ENCODE results near the gene LRRC36. TPM values are rescaled to one million over a fixed set of nuclear protein-coding genes. Genes with fewer than 3 reads are reported as not detected.

LRRC36 gene
- total and polyA plus RNA-seq, 2 of the 13 experiments (the other 11 are each of a cell fraction or from before 2014, with no cell fraction given) = 0.12 to 0.15 TPM

GRCh38 chr16:67425061-67425460 lies 98.4 kb downstream of the LRRC36 start (continued):
- no peak for TF ChIP-seq ZNF784 (CRISPR knock-in tag; IDR thresholded peaks at IDR 0.05; ENCODE audit: borderline replicate concordance)
- TF ChIP-seq CREM (IDR thresholded peaks at IDR 0.05) = no peak
- no peak for TF ChIP-seq CREM (CRISPR knock-in tag; IDR thresholded peaks at IDR 0.05)
- TF ChIP-seq, protein P1, sequence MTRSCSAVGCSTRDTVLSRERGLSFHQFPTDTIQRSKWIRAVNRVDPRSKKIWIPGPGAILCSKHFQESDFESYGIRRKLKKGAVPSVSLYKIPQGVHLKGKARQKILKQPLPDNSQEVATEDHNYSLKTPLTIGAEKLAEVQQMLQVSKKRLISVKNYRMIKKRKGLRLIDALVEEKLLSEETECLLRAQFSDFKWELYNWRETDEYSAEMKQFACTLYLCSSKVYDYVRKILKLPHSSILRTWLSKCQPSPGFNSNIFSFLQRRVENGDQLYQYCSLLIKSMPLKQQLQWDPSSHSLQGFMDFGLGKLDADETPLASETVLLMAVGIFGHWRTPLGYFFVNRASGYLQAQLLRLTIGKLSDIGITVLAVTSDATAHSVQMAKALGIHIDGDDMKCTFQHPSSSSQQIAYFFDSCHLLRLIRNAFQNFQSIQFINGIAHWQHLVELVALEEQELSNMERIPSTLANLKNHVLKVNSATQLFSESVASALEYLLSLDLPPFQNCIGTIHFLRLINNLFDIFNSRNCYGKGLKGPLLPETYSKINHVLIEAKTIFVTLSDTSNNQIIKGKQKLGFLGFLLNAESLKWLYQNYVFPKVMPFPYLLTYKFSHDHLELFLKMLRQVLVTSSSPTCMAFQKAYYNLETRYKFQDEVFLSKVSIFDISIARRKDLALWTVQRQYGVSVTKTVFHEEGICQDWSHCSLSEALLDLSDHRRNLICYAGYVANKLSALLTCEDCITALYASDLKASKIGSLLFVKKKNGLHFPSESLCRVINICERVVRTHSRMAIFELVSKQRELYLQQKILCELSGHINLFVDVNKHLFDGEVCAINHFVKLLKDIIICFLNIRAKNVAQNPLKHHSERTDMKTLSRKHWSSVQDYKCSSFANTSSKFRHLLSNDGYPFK (CRISPR knock-in tag; IDR thresholded peaks at IDR 0.05; ENCODE audit: borderline replicate concordance) = no peak
- TF ChIP-seq KMT2B (CRISPR knock-in tag; IDR thresholded peaks at IDR 0.05) = no peak
- TF ChIP-seq ZNF260 (CRISPR knock-in tag; IDR thresholded peaks at IDR 0.05; ENCODE audit: borderline replicate concordance, low read depth) = no peak
- no peak for TF ChIP-seq CHCHD3 (CRISPR knock-in tag; IDR thresholded peaks at IDR 0.05)
- TF ChIP-seq ZBTB14 (CRISPR knock-in tag; IDR thresholded peaks at IDR 0.05) = no peak

GRCh38 chr16:67425580-67425979 lies 99.0 kb downstream of the LRRC36 start:
- in situ Hi-C loops (cut with HindIII; ENCODE audit: extremely low pct_ligation_motif_present, low pct_unique_long_range_greater_than_20kb) = no loop called here
- 15% methylated on average over 4 of the region's 4 CpGs for WGBS (ENCODE audit: low lambda C conversion rate)
- Histone ChIP-seq H3K36me3 (replicated peaks in 1 of 2; ENCODE audit: control insufficient read depth in 1 of 2, insufficient read depth in 2 of 2, low read length in 2 of 2) (no peaks in the 10 kb centered on the region), H3K4me3 (replicated peaks in 1 of 3; ENCODE audit: insufficient read depth in 1 of 3, low read depth in 2 of 3, low read length in 3 of 3) (no peak overlapping the region), H2AFZ (ENCODE audit: low read length) (no peak overlapping the region), H3K9ac (ENCODE audit: insufficient read depth, low read depth, low read length) (no peak overlapping the region), H3K9me3 (ENCODE audit: low read length) (no peaks in the 10 kb centered on the region), H3K4me1 (ENCODE audit: insufficient read depth, low read length) (peaks cover 34% of the 10 kb centered on the region), H3K27ac (ENCODE audit: extremely low read length, insufficient read depth, low read length) (no peak overlapping the region), H3K79me2 (ENCODE audit: insufficient read depth, low read length) (no peaks in the 10 kb centered on the region), H3K4me2 (ENCODE audit: low read depth, low read length) (no peak overlapping the region), H4K20me1 (ENCODE audit: insufficient read depth, low read length) (no peaks in the 10 kb centered on the region), H3K27me3 (ENCODE audit: control insufficient read depth in 1 of 2, insufficient read depth in 2 of 2, low read length in 2 of 2) (peaks cover 5 to 35% of the 10 kb centered on the region in 2 experiments)
- peak; percentile 66; the same call in 1 of the 2 replicates for TF ChIP-seq EZH2 (conservative IDR thresholded peaks at IDR 0.05; ENCODE audit: low read depth, low read length)
- TF ChIP-seq SNRNP70 (IDR thresholded peaks at IDR 0.05; ENCODE audit: low read depth, low read length) = no peak
- no TSS peak for BruUV-seq (replicated peaks)
- FAIRE-seq (no peak), ATAC-seq (no peak), DNase-seq (ENCODE audit: low spot score) (no peak)
- POLR2A ChIA-PET = no interaction called here
- CTCF ChIA-PET (ENCODE audit: low intra/inter-chr PET ratio, low total read pairs) = interaction anchor here (6.5 kb wide), 1 partner anchor 41 kb away, joined by 98 read pairs; no protein-coding TSS in a partner anchor
- intact Hi-C loops (cut with micrococcal nuclease; ENCODE audit: unreplicated experiment) = loop anchor here (1.0 to 5.0 kb wide), 2 partner anchors 57 to 89 kb away; partner anchors contain the start of genes AGRP and ATP6V0D1
